SW480 (cell line): ENCODE measurements around the gene PWP1.

ENCODE experiments used
- DNase-seq: peaks from one replicate; pipeline ENCODE4 v3.0.0-alpha.2; 2016; ENCODE audit warnings: low spot score

Gene PWP1

DNA sequence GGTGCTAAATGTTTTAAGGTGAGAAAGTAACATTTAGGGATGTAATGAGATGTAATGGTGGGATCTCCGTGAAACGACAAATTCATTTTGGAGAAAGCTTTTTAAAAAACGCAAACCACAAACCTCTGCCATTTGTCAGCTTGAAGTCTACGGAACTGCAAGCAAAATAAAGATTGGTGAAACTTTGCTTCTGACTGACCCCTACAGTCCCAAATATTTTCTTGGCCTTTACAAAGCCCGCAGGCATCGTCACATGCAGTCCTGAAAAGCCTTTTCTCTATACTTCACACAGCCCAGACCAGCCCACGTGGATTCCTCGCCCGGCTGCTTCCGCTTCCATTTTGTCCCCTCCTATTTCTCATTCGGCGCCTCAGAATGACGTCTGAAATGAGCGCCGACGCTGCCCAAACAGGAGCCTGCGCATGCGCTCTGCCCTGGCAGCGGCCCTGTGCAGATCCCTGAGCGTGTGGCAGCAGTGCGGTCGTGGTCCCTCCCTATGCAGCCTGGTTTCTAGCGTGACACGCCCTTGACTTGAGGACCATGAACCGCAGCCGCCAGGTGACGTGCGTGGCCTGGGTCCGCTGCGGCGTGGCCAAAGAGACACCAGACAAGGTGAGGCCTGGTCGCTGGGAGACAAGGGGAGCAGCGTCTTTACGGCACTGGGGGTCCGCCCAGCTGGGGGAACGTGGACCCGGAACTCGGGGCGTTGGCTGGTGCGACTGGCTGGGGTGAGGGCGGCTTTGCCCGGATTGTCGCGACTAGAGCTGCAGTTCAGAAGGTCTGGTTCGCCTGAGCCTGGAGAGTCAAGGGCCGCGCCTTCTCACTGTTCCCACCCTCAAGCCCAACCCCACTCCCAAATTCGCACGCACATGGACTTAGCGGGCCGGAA lies at the start of gene PWP1:
PWP1 (plus strand) TSS at position 440 of the 889 bp plus-strand sequence; CDS start at position 541, 101 bp downstream.
- DNase-seq = peak; percentile 94

GRCh38 chr12:107641154-107641553 lies 44.4 kb upstream of the PWP1 start:
- DNase-seq = no peak

DNA sequence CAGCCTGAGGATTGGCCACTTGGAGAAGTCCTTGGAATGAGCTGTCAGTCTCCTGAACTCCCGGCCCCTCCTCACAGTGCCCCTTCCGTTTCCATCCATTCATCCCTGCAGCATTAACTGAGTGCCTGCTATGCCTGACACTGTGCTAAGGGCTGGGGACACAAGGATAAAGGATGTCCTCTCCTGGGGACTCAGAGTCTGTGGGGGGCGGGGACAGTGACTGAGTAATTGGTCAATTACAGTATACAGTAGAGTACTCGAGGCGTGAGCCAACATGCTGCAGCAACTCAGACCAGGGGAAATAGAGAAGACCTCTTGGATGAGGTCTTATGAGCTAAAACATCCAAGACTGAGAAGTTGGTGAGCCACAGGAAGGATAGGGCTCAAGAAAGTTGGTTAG lies 43.4 kb upstream of the PWP1 start:
- no peak for DNase-seq

DNA sequence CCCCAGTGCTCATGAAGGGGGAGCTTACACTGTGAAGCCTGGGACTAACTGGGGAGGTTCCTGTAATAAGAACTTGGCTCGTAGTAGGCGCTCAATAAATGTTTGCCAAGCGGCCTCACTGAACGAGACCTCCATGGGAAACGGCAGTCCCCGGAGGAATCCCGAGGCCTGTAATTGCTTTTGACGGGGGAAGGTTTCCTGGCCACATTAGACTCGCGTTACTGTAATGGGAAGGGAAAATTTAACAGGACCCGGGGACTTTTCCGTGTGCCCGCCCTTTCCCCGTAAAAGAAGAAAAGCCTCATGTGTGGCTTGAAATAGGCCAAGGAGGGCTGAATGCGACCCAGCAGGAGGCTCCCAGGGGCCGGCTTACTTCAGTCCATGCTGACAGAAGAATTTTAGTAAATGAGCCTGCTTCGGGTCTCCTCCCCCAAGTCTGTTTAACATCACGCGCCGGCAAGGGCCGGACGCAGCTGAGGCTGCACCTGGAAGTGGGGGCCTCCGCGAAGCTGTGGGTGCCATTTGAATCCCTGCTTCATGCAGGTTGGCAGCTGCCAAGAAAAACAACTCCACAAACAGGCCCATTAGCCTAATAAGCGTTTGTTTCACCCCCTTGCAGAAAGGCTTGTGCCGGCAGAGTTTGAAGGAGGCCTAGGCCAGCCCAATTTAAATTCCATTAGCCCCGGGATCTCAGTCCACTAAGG lies 39.8 kb upstream of the PWP1 start:
- DNase-seq = no peak

DNA sequence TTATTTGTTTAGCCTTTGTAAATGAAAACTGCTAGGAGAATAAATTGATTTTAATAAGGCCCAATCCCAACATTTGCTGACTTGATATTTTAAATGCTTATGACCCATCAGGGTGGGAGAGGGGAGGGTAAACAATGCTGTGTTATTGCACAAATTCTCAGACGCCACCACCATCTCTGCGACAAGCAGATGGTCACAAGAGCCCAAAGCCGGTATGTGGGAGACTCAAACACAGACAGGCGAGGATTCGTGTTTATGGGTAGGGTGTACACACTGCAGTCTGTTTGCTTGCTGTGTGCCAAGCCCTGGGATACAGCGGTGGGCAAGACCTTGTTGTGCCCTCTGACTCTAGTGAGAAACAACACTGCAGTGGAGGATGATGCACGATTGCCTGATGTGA lies 39.2 kb upstream of the PWP1 start:
- DNase-seq = no peak

GRCh38 chr12:107649661-107650061 lies 35.9 kb upstream of the PWP1 start:
- DNase-seq = no peak

GRCh38 chr12:107650977-107651376 lies 34.6 kb upstream of the PWP1 start:
- no peak for DNase-seq

- no peak for DNase-seq
Measured at GRCh38 chr12:107651571-107652449, 33.8 kb upstream of the PWP1 start.

DNA sequence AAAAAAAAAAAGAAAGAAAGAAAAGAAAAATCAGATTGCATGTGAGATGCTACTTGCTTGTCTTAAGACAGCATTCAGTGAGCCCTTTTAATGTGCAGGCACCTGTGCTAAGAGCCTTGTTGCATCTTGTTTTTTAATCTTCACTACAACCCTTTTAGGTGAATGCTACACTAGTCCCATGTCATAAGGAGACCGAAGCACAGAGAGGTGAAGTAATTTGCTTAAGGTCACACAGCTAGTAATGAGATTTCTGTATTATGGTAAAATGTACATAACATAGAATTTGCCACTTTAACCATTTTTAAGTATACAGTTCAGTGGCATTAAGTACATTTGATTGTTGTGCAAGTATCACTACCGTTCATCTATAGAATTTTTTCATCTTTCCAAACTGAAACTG lies 32.1 kb upstream of the PWP1 start:
- no peak for DNase-seq

GRCh38 chr12:107654873-107655272 lies 30.7 kb upstream of the PWP1 start:
- DNase-seq = no peak

GRCh38 chr12:107655281-107656065 lies 30.1 kb upstream of the PWP1 start:
- DNase-seq = no peak

GRCh38 chr12:107656302-107656701 lies 29.3 kb upstream of the PWP1 start:
- DNase-seq = no peak

DNA sequence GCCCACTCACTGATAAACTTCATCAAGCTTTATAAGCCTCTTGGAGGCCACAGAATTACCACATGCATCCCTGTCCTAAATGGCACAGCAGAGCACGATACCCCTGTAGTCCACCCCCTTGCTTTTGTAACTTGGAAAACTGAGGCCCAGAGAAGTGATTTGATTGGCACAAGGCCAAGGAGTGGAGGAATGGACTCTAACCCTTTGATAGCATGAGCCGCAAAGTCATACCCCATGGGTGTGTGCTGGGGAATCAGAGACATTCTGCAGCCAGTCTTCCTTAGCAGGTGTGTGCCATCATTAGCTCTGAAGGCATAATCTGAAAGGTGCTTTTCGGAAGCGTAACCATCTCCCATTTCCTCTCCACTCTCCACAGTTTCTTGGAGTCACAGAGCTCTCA lies 28.5 kb upstream of the PWP1 start:
- DNase-seq = no peak

GRCh38 chr12:107657621-107658020 lies 28.0 kb upstream of the PWP1 start:
- DNase-seq = no peak

GRCh38 chr12:107660235-107660634 lies 25.4 kb upstream of the PWP1 start:
- no peak for DNase-seq

DNA sequence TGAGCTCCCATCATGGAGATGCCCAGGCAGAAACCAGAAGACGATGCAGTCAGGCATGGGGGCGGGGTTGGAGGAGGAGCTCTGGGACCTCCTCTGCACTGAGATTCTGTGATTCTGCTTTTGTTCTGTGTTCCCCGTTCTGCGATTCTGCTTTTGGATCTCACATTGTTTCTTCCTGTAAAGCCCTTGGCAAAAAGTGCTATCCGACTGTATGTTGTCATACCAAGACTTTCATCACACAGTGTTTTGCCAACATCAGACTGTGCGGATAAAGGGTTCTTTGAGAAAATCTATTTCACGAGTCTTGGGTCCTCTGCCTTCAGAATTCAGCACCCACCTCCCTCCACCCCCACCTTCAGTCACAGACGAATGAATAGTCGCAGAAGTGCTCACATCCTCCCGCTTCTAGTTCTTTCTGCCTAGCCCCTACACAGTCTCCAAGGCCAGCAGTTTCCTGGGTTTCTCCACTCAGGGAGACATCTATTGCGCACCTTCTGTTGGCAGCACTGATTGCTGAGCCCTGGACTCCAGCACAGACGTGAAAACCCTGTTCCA lies 24.7 kb upstream of the PWP1 start:
- no peak for DNase-seq

DNA sequence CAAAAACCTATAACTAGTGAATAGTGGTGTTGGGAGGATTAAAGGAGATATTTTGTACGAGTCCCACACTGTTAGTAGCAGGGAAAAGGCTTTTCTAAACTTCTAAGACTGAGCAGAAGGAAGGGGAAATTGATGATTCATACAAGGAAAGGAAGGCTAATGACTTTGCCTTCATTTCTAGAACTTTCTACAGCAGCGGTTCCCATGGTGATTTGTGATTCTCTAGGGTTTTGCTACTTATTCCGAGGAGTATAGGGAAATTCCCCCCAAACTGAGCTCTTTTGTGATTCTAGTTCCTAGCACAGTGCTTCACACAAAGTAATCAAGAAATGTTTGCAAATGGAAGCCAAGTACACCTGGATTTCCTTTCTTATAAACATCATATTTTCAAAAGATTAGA lies 23.8 kb upstream of the PWP1 start:
- DNase-seq = no peak

DNA sequence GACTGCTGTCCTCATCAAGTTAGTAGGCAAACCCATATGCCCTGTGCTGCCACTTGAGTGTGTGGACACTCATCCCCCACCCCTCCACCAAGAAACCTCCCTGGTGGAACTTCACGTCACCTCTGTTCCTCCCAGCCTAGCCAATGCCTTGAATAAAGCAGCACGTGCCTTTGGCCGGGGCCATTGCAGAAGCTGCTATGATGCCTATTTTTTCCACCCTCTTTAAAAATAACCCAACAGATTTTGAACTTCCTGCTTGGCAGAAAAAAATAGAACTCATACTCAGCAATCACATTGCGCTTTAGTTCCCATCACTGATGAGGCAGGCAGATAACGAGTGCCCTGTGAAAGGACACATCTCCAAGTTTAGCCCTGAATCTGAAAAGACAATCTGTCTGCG lies 23.1 kb upstream of the PWP1 start:
- DNase-seq = no peak

DNA sequence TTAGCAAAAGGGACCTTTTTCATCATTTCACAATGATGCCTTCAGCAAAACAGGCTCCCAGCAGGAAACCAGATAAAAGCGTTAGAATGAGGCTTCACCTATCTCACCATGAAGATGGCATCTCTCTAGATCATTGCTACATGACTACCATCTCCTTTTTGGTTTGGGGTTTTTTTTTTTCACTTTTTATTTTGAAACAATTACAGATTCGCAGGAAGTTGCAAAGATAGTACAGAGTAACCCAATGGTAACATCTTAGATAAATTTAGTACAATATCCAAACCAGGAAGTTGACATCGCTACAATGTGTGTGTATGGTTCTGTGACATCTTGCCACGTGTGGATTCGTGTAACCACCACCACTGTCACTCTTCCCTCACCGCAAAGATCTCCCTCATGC lies 22.3 kb upstream of the PWP1 start:
- no peak for DNase-seq

DNA sequence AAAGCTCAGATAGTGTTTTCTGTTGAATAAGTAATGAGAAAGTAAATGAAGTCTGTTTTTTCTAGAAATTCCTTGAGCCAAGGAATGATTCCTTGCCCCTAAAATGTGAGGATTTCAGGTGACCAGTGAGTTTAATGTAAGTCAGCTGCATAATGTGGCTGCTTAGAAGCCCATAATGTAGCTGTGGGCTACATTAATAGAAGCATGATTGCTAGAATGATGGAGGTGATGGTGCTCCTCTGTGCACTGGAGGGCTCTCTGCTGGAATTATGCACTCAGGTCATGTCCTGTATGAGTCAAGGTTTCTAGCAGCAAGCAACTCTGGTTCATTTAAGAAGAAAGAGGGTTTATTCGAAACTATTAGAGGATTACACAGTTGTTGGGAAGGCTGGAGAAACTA lies 19.6 kb upstream of the PWP1 start:
- DNase-seq = no peak

DNA sequence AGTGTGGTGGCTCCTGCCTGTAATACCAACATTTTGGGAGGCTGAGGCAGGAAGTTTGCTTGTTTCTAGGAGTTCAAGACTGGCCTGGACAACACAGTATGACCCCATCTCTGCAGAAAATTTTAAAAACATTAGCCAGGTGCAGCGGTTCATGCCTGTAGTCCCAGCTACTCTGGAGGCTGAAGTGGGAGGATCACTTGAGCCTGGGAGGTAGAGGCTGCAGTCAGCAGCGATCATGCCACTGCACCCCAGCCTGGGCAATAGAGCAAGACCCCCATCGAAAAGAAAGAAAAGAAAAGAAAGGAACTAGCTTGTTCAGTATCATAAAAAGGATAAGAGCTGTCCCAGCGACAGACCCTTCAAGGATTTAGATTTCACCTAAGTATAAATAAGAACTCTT lies 18.1 kb upstream of the PWP1 start:
- DNase-seq = no peak
